WTC11 (cell line): Measurements from ENCODE around the gene JMJD8. TPM values are rescaled to one million over a fixed set of nuclear protein-coding genes. Genes with fewer than 3 reads are reported as not detected.

Experiments used
- ATAC-seq: fragments of 200-7000 bp; cut with Tn5 transposase; 2 replicates; pipeline ENCODE4 v1.10.0; 2021; ENCODE audit warnings: mild to moderate bottlenecking, moderate library complexity
- CTCF ChIA-PET: fragments of 300-600 bp; sonication (Branson Sonifier 250); formaldehyde crosslinking; loops from one replicate; lab custom pipeline; 2021; ENCODE audit warnings: antibody characterized with exemption; lab: Charles Lee
- POLR2A ChIA-PET: fragments of 350-600 bp; sonication (Branson Sonifier 250); formaldehyde crosslinking; loops from one replicate; lab custom pipeline; 2021; ENCODE audit warnings: antibody characterized with exemption; lab: Charles Lee
- DNase-seq: peaks from one replicate; pipeline ENCODE4 v3.0.0; 2021; ENCODE audit warnings: low spot score
- H3K27ac Mint-ChIP-seq: 2 replicates; pipeline ENCODE4 v1.8.0; 2021; ENCODE audit warnings: mixed read lengths
- H3K27me3 Mint-ChIP-seq: 2 replicates; pipeline ENCODE4 v1.8.0; 2021; ENCODE audit warnings: low read depth, mild to moderate bottlenecking, moderate library complexity, mixed read lengths
- H3K36me3 Mint-ChIP-seq: 2 replicates; pipeline ENCODE4 v1.8.0; 2021; ENCODE audit warnings: mixed read lengths
- H3K4me1 Mint-ChIP-seq: 2 replicates; pipeline ENCODE4 v1.8.0; 2022; ENCODE audit warnings: mixed read lengths
- H3K4me3 Mint-ChIP-seq: 2 replicates; pipeline ENCODE4 v1.8.0; 2021; ENCODE audit warnings: mild to moderate bottlenecking, moderate library complexity, mixed read lengths
- H3K9me3 Mint-ChIP-seq: 2 replicates; pipeline ENCODE4 v1.8.0; 2021; ENCODE audit warnings: mixed read lengths
- AR ChIP-seq: fragments of 250-450 bp; sonication (Bioruptor Pico); IDR thresholded peaks from 2 replicates; pipeline ENCODE4 v1.9.0; 2021; ENCODE audit warnings: mild to moderate bottlenecking
- ATF6 ChIP-seq: sonication (generic); formaldehyde crosslinking; IDR thresholded peaks from 2 replicates; pipeline ENCODE4 v1.8.1; 2023; ENCODE audit warnings: mild to moderate bottlenecking, missing genetic modification reagents
- CTCF ChIP-seq: fragments of 200-600 bp; IDR thresholded peaks from 2 replicates; pipeline ENCODE4 v1.8.0; 2022; ENCODE audit warnings: antibody characterized with exemption
- E2F5 ChIP-seq: sonication (generic); formaldehyde crosslinking; IDR thresholded peaks from 2 replicates; pipeline ENCODE4 v1.8.1; 2022; ENCODE audit warnings: mild to moderate bottlenecking, moderate library complexity, missing genetic modification reagents
- GRHL2 ChIP-seq: fragments of 250-450 bp; sonication (Bioruptor Pico); IDR thresholded peaks from 2 replicates; pipeline ENCODE4 v1.8.0; 2022; ENCODE audit warnings: mild to moderate bottlenecking, moderate library complexity; ENCODE audit not compliant: insufficient replicate concordance, severe bottlenecking
- GTF2I ChIP-seq: fragments of 250-450 bp; sonication (Bioruptor Pico); conservative IDR thresholded peaks from 2 replicates; pipeline ENCODE4 v1.4.0; 2021; ENCODE audit warnings: mild to moderate bottlenecking
- KAT7 ChIP-seq: sonication (generic); formaldehyde crosslinking; IDR thresholded peaks from 2 replicates; pipeline ENCODE4 v1.8.1; 2023; ENCODE audit warnings: missing genetic modification reagents, mild to moderate bottlenecking, borderline replicate concordance
- MYBL2 ChIP-seq: sonication (generic); formaldehyde crosslinking; IDR thresholded peaks from 2 replicates; pipeline ENCODE4 v1.8.1; 2023; ENCODE audit warnings: mild to moderate bottlenecking, moderate library complexity, missing genetic modification reagents
- NFE2L1 ChIP-seq: sonication (generic); formaldehyde crosslinking; IDR thresholded peaks from 2 replicates; pipeline ENCODE4 v1.8.1; 2023; ENCODE audit warnings: missing genetic modification reagents
- NR3C1 ChIP-seq: sonication (generic); formaldehyde crosslinking; conservative IDR thresholded peaks from 2 replicates; pipeline ENCODE4 v1.8.1; 2023; ENCODE audit warnings: low read depth, mild to moderate bottlenecking, missing genetic modification reagents
- OVOL2 ChIP-seq: fragments of 250-450 bp; sonication (Bioruptor Pico); IDR thresholded peaks from 2 replicates; pipeline ENCODE4 v1.9.0; 2021; ENCODE audit warnings: mild to moderate bottlenecking, borderline replicate concordance
- PRRX2 ChIP-seq: fragments of 250-450 bp; sonication (Bioruptor Pico); IDR thresholded peaks from 2 replicates; pipeline ENCODE4 v1.8.0; 2021; ENCODE audit warnings: mild to moderate bottlenecking
- RORB ChIP-seq: fragments of 250-450 bp; sonication (Bioruptor Pico); IDR thresholded peaks from 2 replicates; pipeline ENCODE4 v1.9.0; 2021; ENCODE audit warnings: mild to moderate bottlenecking
- ZBTB43 ChIP-seq: sonication (generic); formaldehyde crosslinking; IDR thresholded peaks from 2 replicates; pipeline ENCODE4 v1.8.1; 2023; ENCODE audit warnings: mild to moderate bottlenecking, missing genetic modification reagents
- ZNF396 ChIP-seq: fragments of 250-450 bp; sonication (Bioruptor Pico); IDR thresholded peaks from 2 replicates; pipeline ENCODE4 v1.8.0; 2021; ENCODE audit warnings: mild to moderate bottlenecking, moderate library complexity, borderline replicate concordance
- ZNF423 ChIP-seq: fragments of 250-450 bp; sonication (Bioruptor Pico); IDR thresholded peaks from 2 replicates; pipeline ENCODE4 v2.1.2; 2022; ENCODE audit warnings: mild to moderate bottlenecking, moderate library complexity
- ZNF512 ChIP-seq: sonication (generic); formaldehyde crosslinking; IDR thresholded peaks from 2 replicates; pipeline ENCODE4 v1.8.1; 2022; ENCODE audit warnings: missing genetic modification reagents, borderline replicate concordance
- total RNA-seq: library from RNA; stranded (reverse); gene quantifications from 3 replicates; pipeline ENCODE4 v1.2.3, GENCODE V29; 2021

The JMJD8 gene
- total RNA-seq, 1 experiment from 2014 or later: 61.2 TPM

- no peak for TF ChIP-seq CTCF
- no peak for TF ChIP-seq ZBTB43 (CRISPR knock-in tag)
- TF ChIP-seq OVOL2 (CRISPR knock-in tag): no peak
- TF ChIP-seq GTF2I (CRISPR knock-in tag): no peak
- TF ChIP-seq ZNF423: no peak
- TF ChIP-seq PRRX2: no peak
- TF ChIP-seq NFE2L1 (CRISPR knock-in tag): no peak
- no peak for TF ChIP-seq NR3C1 (CRISPR knock-in tag)
- TF ChIP-seq, all 79 proteins: peak for 2
These were observed 20.6 kb upstream of the JMJD8 start (continued) for GRCh38 chr16:704552-705380.

GRCh38 chr16:704047-704446, 19.9 kb upstream of the JMJD8 start:
- peaks cover 87% of the 10 kb centered on the region for H3K27me3 Mint-ChIP-seq
- H3K9me3 Mint-ChIP-seq: no peaks in the 10 kb centered on the region
- no peak for TF ChIP-seq RORB (CRISPR knock-in tag)
- no peak for TF ChIP-seq KAT7 (CRISPR knock-in tag)
- no peak for TF ChIP-seq AR (CRISPR knock-in tag)
- TF ChIP-seq ZNF512 (CRISPR knock-in tag): no peak
- TF ChIP-seq GTF2I (CRISPR knock-in tag): no peak
- TF ChIP-seq E2F5 (CRISPR knock-in tag): no peak
- TF ChIP-seq ZNF396 (CRISPR knock-in tag): no peak
- TF ChIP-seq GRHL2: no peak
- TF ChIP-seq MYBL2 (CRISPR knock-in tag): no peak
- no peak for TF ChIP-seq ATF6 (CRISPR knock-in tag)
- TF ChIP-seq, all 79 proteins: peak for 0
- no peak for DNase-seq
- CTCF ChIA-PET: interaction anchor here (0.9 to 4.5 kb wide), 5 partner anchors 8 to 280 kb away, joined by 3 to 25 read pairs (median 6); partner anchors contain the start of genes ANTKMT and METRN
- no peak for ATAC-seq
- no peak overlapping the region for H3K4me3 Mint-ChIP-seq
- H3K27ac Mint-ChIP-seq: no peak overlapping the region
- H3K4me1 Mint-ChIP-seq: no peaks in the 10 kb centered on the region
- POLR2A ChIA-PET: interaction anchor here (0.8 kb wide), 1 partner anchor 84 kb away, joined by 3 read pairs; the partner anchor contains the start of gene RPUSD1
- no peaks in the 10 kb centered on the region for H3K36me3 Mint-ChIP-seq
